SK-N-SH (cell line): ENCODE data around the gene P2RX1. TPM values are rescaled to one million over a fixed set of nuclear protein-coding genes. Genes with fewer than 3 reads are reported as not detected.

Source experiments
- CTCF ChIA-PET: fragments of 300-600, 350-600 bp; formaldehyde crosslinking; extraction: SDS; loops from one replicate; lab custom pipeline; 2021; lab: Yijun Ruan, JAX
- POLR2A ChIA-PET: fragments of 350-600 bp; sonication (Branson Sonifier 250); formaldehyde crosslinking; extraction: SDS; loops from one replicate; lab custom pipeline; 2020; ENCODE audit warnings: antibody characterized with exemption, inconsistent platforms; lab: Yijun Ruan, JAX
- DNase-seq: peaks from one replicate; pipeline ENCODE4 v3.0.0; 2012
- H2AFZ ChIP-seq: fragments of 200-600 bp; sonication (generic); 2 replicates; pipeline ENCODE4 v1.8.1; 2016; ENCODE audit warnings: antibody characterized with exemption, mild to moderate bottlenecking, low read depth
- H3F3A ChIP-seq: fragments of 200-600 bp; sonication (generic); replicated peaks from 2 replicates; pipeline ENCODE3; 2016; ENCODE audit warnings: antibody characterized with exemption, mild to moderate bottlenecking; ENCODE audit not compliant: insufficient read depth
- H3K27ac ChIP-seq, 2 experiments: fragments of 200-500 bp in 1 of 2; fragments of 200-600 bp in 1 of 2; sonication (Bioruptor generic) in 1 of 2; sonication (generic), shearing (Covaris generic) in 1 of 2; 2 replicates each; pipeline versions ENCODE4 v1.5.1 to v1.6.1; 2014 to 2016; ENCODE audit warnings: low read depth in 2 of 2, inconsistent platforms in 1 of 2, low read length in 1 of 2, mild to moderate bottlenecking in 1 of 2, mixed read lengths in 1 of 2
- H3K27me3 ChIP-seq: fragments of 200-600 bp; sonication (generic), shearing (Covaris generic); 2 replicates; pipeline ENCODE4 v1.6.1; 2016; ENCODE audit warnings: mixed run types; ENCODE audit not compliant: insufficient read depth
- H3K36me3 ChIP-seq, 2 experiments: fragments of 200-500 bp in 1 of 2; fragments of 200-600 bp in 1 of 2; sonication (Bioruptor generic) in 1 of 2; sonication (generic) in 1 of 2; replicated peaks in 1 of 2; 2 replicates each; pipeline versions ENCODE3 to v1.5.1; 2014 to 2016; ENCODE audit warnings: low read length in 1 of 2, mild to moderate bottlenecking in 1 of 2; ENCODE audit not compliant: insufficient read depth in 2 of 2, control insufficient read depth in 1 of 2
- H3K4me1 ChIP-seq, 2 experiments: fragments of 200-500 bp in 1 of 2; fragments of 200-600 bp in 1 of 2; sonication (Bioruptor generic) in 1 of 2; sonication (generic), shearing (Covaris generic) in 1 of 2; 2 replicates each; pipeline versions ENCODE4 v1.5.1 to v1.6.1; 2014 to 2016; ENCODE audit warnings: low read depth in 1 of 2, low read length in 1 of 2, mixed run types in 1 of 2; ENCODE audit not compliant: insufficient read depth in 2 of 2, control insufficient read depth in 1 of 2
- H3K4me2 ChIP-seq: fragments of 200-600 bp; sonication (generic), shearing (Covaris generic); 2 replicates; pipeline ENCODE4 v1.6.1; 2017; ENCODE audit warnings: mixed run types
- H3K4me3 ChIP-seq, 2 experiments: fragments of 200-500 bp in 1 of 2; fragments of 200-600 bp in 1 of 2; sonication (Bioruptor generic) in 1 of 2; sonication (generic), shearing (Covaris generic) in 1 of 2; 2 replicates each; pipeline versions ENCODE4 v1.5.1 to v1.8.1; 2014 to 2016; ENCODE audit warnings: low read depth in 2 of 2, inconsistent platforms in 1 of 2, low read length in 1 of 2, mild to moderate bottlenecking in 1 of 2, mixed read lengths in 1 of 2, moderate library complexity in 1 of 2
- H3K79me2 ChIP-seq: fragments of 200-600 bp; sonication (generic); 2 replicates; pipeline ENCODE4 v1.8.1; 2017; ENCODE audit warnings: mild to moderate bottlenecking; ENCODE audit not compliant: insufficient read depth
- H3K9ac ChIP-seq: fragments of 200-600 bp; sonication (generic); 2 replicates; pipeline ENCODE4 v1.6.1; 2017; ENCODE audit warnings: mixed run types
- H3K9me2 ChIP-seq: fragments of 200-600 bp; sonication (generic); 2 replicates; pipeline ENCODE4 v1.6.1; 2017; ENCODE audit warnings: mixed run types
- H3K9me3 ChIP-seq: fragments of 200-600 bp; sonication (generic); 2 replicates; pipeline ENCODE4 v1.6.1; 2017; ENCODE audit warnings: mixed run types, mild to moderate bottlenecking, moderate library complexity
- H4K20me1 ChIP-seq: fragments of 200-600 bp; sonication (generic); 2 replicates; pipeline ENCODE4 v1.6.1; 2017; ENCODE audit warnings: mild to moderate bottlenecking, mixed run types; ENCODE audit not compliant: insufficient read depth
- ELF1 ChIP-seq: IDR thresholded peaks from 2 replicates; pipeline ENCODE4 v1.4.0; 2012
- EZH2phosphoT487 ChIP-seq: fragments of 200-600 bp; sonication (generic); IDR thresholded peaks from 2 replicates; pipeline ENCODE4 v1.6.1; 2017; ENCODE audit warnings: low read depth, mixed run types, mild to moderate bottlenecking, antibody characterized with exemption, moderate library complexity, borderline replicate concordance
- FOSL2 ChIP-seq: IDR thresholded peaks from 2 replicates; pipeline ENCODE4 v1.4.0; 2012; ENCODE audit warnings: low read depth, mild to moderate bottlenecking, moderate library complexity, borderline replicate concordance
- FOXM1 ChIP-seq: IDR thresholded peaks from 2 replicates; pipeline ENCODE4 v1.4.0; 2012; ENCODE audit warnings: low read depth, mild to moderate bottlenecking
- GABPA ChIP-seq: IDR thresholded peaks from 2 replicates; pipeline ENCODE4 v1.4.0; 2012; ENCODE audit warnings: low read depth, mild to moderate bottlenecking
- GATA2 ChIP-seq: sonication (generic); formaldehyde crosslinking; IDR thresholded peaks from 2 replicates; pipeline ENCODE4 v1.5.0; 2020; ENCODE audit warnings: mild to moderate bottlenecking, missing genetic modification reagents
- IRF3 ChIP-seq: fragments of 150-350 bp; IDR thresholded peaks from 2 replicates; pipeline ENCODE4 v1.6.1; 2016; ENCODE audit warnings: mild to moderate bottlenecking, low read depth, low read length
- JUND ChIP-seq: IDR thresholded peaks from 2 replicates; pipeline ENCODE4 v1.4.0; 2012
- MXI1 ChIP-seq: IDR thresholded peaks from 2 replicates; pipeline ENCODE4 v1.6.1; 2012; ENCODE audit warnings: mild to moderate bottlenecking, low read depth, low read length, improper control_type of control experiment
- NFIC ChIP-seq: IDR thresholded peaks from 2 replicates; pipeline ENCODE4 v1.4.0; 2012; ENCODE audit warnings: borderline replicate concordance
- RAD21 ChIP-seq: IDR thresholded peaks from 2 replicates; pipeline ENCODE4 v1.6.1; 2012; ENCODE audit warnings: mild to moderate bottlenecking, low read length
- REST ChIP-seq: IDR thresholded peaks from 2 replicates; pipeline ENCODE4 v1.6.1; 2012; ENCODE audit warnings: mild to moderate bottlenecking, low read depth, low read length, moderate library complexity
- SIN3A ChIP-seq: IDR thresholded peaks from 2 replicates; pipeline ENCODE4 v1.6.1; 2012; ENCODE audit warnings: low read depth, mild to moderate bottlenecking, low read length, moderate library complexity, borderline replicate concordance
- TCF12 ChIP-seq: IDR thresholded peaks from 2 replicates; pipeline ENCODE4 v1.4.0; 2012
- TEAD4 ChIP-seq: IDR thresholded peaks from 2 replicates; pipeline ENCODE4 v1.4.0; 2012; ENCODE audit warnings: mild to moderate bottlenecking, borderline replicate concordance; ENCODE audit not compliant: insufficient read depth
- USF1 ChIP-seq: IDR thresholded peaks from 2 replicates; pipeline ENCODE4 v1.4.0; 2012; ENCODE audit warnings: low read depth, borderline replicate concordance
- USF2 ChIP-seq: fragments of 150-350 bp; IDR thresholded peaks from 2 replicates; pipeline ENCODE4 v1.6.1; 2017; ENCODE audit warnings: antibody characterized with exemption, low read length, low read depth, borderline replicate concordance
- WGBS: methylation state at CpG from one replicate; pipeline ENCODE4 v1.1.6; 2017; ENCODE audit warnings: low lambda C conversion rate; 5-methylcytosine and 5-hydroxymethylcytosine counted together
- polyA plus RNA-seq, 3 experiments: library from polyadenylated mRNA; depleted of rRNA; stranded (reverse); fragments of >200 nt; gene quantifications; 2 replicates each; pipeline ENCODE4 v1.2.3, GENCODE V29; 2012
- TF ChIP-seq, protein P1 (sequence below): IDR thresholded peaks from 2 replicates; pipeline ENCODE4; 2012

The P2RX1 gene
- polyA plus RNA-seq, 1 of the 3 experiments (the other 2 are of a cell fraction) = not detected

- CTCF ChIA-PET = interaction anchor here (0.8 to 2.3 kb wide), 3 partner anchors 49 to 112 kb away, joined by 3 to 12 read pairs (median 3); no protein-coding TSS in a partner anchor
- TF ChIP-seq GATA2 (CRISPR knock-in tag) = no peak
- no peak for TF ChIP-seq REST
- no peak for TF ChIP-seq IRF3
- TF ChIP-seq FOXM1 = no peak
- no peak for TF ChIP-seq MXI1
- no peak for TF ChIP-seq USF1
- TF ChIP-seq EZH2phosphoT487 = no peak
- no peak for TF ChIP-seq RAD21
- Histone ChIP-seq H3K9ac (no peak overlapping the region), H2AFZ (no peak overlapping the region), H3K9me2 (no peaks in the 10 kb centered on the region), H3K4me3 (no peak overlapping the region), H3K79me2 (no peaks in the 10 kb centered on the region), H4K20me1 (no peaks in the 10 kb centered on the region), H3K4me2 (no peak overlapping the region), H3F3A (peaks cover 4% of the 10 kb centered on the region), H3K36me3 (no peaks in the 10 kb centered on the region), H3K27me3 (peaks cover 26% of the 10 kb centered on the region), H3K4me1 (peaks cover 0 to 4% of the 10 kb centered on the region in 2 experiments; a peak in 1 of 4 replicates), H3K27ac (no peak overlapping the region), H3K9me3 (no peaks in the 10 kb centered on the region)
- no peak for DNase-seq
- POLR2A ChIA-PET = no interaction called here
These were observed 46.6 kb upstream of the P2RX1 start for GRCh38 chr17:3962965-3963236.

- Histone ChIP-seq H4K20me1 (no peaks in the 10 kb centered on the region), H3K27ac (no peak overlapping the region), H3K27me3 (peaks cover 26% of the 10 kb centered on the region), H3F3A (peaks cover 4% of the 10 kb centered on the region), H3K9me3 (no peaks in the 10 kb centered on the region), H3K4me3 (no peak overlapping the region), H3K9me2 (no peaks in the 10 kb centered on the region), H3K79me2 (no peaks in the 10 kb centered on the region), H3K9ac (no peak overlapping the region), H3K36me3 (no peaks in the 10 kb centered on the region), H3K4me2 (no peak overlapping the region), H2AFZ (no peak overlapping the region), H3K4me1 (peaks cover 0 to 9% of the 10 kb centered on the region in 2 experiments; a peak in 1 of 4 replicates)
- CTCF ChIA-PET = interaction anchor here (1.1 to 2.3 kb wide), 3 partner anchors 17 to 55 kb away, joined by 3 to 12 read pairs (median 3); no protein-coding TSS in a partner anchor
- DNase-seq = no peak
- 59% methylated on average over 9 of the region's 11 CpGs for WGBS
- POLR2A ChIA-PET = no interaction called here
- TF ChIP-seq IRF3 (no peak), EZH2phosphoT487 (no peak), MXI1 (no peak), JUND (no peak), TEAD4 (no peak), ELF1 (no peak), FOSL2 (no peak), TCF12 (no peak), FOXM1 (no peak), USF2 (no peak), SIN3A (no peak), GABPA (no peak), NFIC (no peak)
- TF ChIP-seq, protein P1, sequence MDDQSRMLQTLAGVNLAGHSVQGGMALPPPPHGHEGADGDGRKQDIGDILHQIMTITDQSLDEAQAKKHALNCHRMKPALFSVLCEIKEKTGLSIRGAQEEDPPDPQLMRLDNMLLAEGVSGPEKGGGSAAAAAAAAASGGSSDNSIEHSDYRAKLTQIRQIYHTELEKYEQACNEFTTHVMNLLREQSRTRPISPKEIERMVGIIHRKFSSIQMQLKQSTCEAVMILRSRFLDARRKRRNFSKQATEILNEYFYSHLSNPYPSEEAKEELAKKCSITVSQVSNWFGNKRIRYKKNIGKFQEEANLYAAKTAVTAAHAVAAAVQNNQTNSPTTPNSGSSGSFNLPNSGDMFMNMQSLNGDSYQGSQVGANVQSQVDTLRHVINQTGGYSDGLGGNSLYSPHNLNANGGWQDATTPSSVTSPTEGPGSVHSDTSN = no peak
These were observed 46.1 kb upstream of the P2RX1 start for GRCh38 chr17:3962217-3962964.
